Nucleus accumbens (tissue), 56 donors: ENCODE measurements around the gene RETN.
A peak's percentile ranks its signal among the peaks of the same experiment; 100 is the strongest.

Source experiments
- DNase-seq, 56 donors: peaks; one replicate each; lab custom pipeline; 2025; lab: John Stamatoyannopoulos, UW

RETN gene

DNA sequence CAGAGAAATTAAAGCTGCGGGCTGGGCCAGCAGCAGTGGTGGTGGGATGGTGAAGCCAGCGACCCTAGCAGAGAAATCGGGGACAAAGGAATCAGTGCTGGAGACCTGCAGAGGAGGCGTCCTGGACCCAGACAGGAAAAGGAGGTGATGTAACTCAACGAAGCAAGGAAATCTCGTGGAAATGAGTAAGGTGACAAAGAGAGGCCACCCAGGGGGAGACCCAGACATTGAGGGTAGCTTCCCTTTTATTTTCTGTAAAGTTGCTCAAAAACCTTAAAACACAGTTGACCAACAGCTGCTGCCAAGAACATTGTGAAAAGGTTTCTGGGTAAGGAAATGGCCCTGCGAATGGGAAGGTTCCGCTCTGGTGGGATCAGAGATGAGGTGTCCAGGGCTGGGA, 13.3 kb upstream of the RETN start:
- no peak for DNase-seq

DNA sequence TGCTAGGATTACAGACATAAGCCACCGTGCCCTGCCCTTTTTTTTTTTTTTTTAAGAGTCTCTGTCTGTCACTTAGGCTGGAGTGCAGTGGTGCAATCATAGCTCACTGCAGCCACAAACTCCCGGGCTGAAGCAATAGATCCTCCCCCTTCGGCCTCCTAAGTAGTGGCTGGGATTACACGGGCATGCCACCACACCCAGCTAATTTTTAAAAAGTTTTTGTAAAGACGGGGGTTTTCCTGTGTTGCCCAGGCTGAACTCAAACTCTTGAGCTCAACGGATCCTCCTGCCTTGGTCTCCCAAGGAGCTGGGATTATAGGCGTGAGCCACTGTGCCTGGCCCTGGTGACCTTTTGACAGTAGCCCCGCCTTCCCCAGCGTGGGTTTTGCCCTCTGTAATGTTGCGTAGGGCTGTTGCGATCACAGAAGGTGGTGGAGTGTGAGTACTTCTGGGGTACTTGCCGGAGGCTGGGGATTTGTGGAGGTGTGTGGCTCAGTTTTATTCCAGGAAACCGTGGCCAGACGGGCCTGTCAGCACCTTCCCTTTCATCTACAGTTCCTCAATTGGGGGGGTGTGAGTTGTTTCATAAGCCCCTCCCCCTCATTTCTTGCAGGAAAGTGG, 11.6 kb upstream of the RETN start:
- no peak for DNase-seq

DNA sequence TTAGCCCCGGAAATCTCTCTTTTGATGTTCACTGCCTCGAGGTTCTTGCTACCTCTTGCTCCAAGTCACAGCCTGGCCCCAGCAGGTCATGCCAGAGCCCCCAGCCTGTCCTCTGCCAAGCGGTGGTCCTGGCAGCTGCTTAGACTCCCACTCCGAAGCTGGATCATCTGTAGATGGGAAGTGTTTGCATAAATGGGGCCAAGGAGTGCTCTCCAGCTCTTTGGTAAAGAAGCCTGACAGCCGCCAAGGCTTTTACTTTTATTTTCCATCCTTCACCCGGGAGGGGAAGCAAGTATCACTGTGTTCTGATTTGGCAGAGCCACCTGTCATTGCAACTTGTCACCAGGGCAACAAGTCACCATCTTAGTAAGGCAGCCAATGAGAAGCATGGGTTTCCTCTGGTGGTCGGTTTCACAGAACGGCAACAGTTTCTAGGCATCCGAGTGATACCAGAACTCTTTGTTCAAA, 10.6 kb upstream of the RETN start:
- peak in 27 of 56 donors; percentile 4 to 68 (median 19) for DNase-seq

DNA sequence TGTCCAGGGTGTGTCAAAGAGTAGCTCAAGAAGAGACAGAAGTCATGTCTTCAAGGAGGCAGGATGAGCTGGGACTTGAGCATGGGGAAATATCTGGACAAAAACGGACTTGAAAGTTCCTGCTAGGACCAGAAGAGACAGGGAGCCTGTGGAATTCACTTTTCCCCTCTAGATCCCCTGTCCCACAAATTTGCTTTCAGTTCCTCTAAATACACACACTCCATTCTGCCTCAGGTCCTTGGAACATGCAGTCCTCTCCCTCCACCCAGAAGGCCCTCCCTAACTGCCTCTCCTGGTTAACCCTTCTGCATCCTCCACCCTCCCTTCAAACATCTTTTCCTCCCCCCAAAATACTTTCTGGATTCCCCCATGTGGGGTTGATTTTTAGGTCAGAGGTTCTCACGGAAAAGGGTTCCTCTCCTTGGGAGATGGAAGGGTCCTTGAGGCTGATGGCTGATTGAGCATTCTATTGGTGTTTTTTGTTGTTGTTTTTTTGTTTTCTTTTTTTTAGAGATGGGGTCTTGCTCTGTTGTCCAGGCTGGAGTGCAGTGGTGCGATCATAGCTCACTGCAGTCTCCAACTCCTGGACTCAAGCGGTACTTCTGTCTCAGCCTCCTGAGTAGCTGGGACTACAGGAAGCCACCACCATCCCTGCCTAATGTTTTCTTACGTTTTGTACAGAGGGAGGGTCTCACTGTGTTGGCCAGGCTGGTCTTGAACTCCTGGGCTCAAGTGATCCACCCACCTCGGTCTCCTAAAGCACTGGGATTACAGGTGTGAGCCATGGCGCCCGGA, 6.9 kb upstream of the RETN start:
- no peak for DNase-seq

DNA sequence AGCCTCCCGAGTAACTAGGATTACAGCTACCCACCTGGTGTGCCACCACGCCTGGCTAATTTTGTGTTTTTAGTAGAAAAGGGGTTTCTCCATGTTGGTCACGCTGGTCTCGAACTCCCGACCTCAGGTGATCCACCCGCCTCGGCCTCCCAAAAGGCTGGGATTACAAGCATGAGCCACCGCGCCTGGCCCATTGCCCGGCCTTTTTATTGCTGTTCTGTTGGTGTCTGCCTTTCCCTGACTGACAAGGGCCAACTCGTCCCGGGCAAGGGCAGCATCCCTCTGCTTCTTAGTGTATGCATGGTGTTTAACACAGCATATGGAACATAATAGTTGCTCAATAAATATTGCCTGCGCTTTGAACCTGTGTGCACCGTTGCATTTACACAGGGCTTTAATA, 6.2 kb upstream of the RETN start:
- no peak for DNase-seq

DNA sequence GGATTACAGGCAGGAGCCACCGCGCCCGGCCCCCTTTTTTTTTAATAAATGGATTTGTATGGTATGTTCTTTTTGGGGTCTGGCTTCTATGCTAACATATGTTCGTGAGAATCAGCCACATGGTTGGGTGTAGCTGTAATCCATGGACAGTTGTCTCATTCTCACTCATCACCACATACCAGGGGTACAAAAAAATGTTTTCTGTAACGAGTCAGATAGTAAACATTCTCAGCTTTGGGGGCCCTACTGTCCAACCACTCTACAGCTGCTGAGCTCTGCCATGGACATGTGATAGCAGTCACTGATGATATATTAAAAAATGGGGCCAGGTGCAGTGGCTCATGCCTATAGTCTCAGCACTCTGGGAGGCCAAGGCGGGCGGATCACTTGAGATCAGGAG, 5.1 kb upstream of the RETN start:
- no peak for DNase-seq

DNA sequence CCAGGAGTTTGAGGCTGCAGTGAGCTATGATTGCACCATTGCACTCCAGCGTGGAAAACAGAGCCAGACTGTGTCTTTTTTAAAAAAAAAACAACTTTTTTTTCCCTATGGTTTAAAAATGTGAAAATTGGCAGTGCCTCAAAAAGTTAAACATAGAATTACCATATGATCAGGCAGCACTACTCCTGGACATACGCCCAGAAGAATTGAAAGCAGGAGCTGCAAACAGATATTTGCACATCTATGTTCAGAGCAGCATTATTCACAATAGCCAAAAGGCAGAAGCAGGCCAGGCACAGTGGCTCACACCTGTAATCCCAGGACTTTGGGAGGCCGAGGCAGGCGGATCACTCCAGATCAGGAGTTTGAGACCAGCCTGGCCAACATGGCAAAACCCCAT, 3.8 kb upstream of the RETN start:
- DNase-seq: no peak

DNA sequence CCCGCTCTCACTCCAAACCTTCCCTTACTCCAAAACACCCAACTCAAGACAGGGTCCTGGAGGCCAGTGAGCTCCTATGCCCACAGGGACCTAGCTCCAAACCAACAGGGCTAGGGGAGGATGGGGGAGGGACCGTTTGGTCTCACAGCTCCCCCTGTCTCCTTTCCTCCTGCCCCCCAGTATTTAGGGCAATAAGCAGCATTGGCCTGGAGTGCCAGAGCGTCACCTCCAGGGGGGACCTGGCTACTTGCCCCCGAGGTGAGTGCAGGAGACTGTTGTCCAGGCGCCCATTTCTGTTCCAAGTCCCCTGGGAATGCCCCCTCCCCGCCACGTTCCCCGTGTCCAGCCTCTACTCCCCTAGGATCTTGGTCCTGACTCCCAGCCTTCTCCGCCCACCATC, 792 bp downstream of the RETN start:
- no peak for DNase-seq

DNA sequence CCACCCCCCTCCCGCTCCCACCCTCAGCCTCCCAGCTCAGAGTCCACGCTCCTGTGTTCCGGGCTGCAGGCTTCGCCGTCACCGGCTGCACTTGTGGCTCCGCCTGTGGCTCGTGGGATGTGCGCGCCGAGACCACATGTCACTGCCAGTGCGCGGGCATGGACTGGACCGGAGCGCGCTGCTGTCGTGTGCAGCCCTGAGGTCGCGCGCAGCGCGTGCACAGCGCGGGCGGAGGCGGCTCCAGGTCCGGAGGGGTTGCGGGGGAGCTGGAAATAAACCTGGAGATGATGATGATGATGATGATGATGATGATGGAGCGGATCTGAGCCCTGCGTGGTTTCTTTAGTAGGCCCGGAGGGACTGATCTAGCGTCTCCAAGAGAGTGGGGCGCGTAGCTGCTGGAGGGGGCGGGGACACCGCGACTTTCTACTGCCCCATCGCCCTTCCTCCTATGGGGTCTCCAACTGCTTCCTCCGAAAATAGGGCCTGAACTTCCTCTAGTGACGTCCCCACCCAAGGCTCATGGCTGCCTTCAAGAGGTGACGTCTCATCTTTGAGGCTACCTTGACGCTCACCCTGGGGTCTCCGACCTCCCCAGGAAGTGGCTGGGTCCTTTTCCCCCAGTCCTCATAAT, 1.4 kb downstream of the RETN start:
- DNase-seq: peak in 32 of 56 donors; percentile 2 to 74 (median 34)

DNA sequence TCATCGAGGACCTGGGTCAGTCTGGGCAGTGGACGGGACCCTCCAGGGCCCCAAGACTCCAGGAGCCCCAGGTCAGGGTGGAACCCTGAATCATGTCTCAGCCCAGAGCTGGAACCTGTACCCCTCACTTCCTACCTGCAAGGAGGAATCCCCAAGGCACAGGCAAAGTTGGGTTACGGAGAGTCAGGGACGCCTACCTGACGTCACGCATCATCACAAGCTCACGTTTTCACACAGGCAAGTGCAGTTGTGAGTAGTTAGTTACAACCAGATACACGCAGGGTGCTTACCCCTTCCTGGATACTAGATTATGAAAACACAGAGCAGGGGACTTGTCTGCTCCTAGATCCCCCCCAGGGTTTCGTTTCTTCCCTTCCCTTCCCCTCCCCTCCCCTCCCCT, 1.9 kb downstream of the RETN start:
- DNase-seq: peak in 2 of 56 donors; percentile 2 to 46

DNA sequence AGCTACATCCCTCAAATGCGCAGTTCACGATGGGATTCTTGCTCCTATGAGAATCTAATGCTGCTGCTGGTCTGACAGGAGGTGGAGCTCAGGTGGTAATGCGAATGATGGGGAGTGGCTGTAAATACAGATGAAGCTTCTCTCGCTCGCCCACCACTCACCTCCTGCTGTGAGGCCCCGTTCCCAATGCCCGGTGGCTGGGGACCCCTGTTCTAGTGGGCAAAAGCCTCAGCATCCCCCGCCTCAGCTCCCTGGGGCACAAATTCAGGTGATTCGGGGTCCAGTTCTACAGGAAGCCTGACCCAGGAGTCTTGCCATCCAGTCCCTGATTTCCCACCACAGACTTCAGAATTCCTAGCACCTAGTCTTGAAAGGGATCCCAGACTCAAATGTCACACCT, 3.7 kb downstream of the RETN start:
- no peak for DNase-seq

DNA sequence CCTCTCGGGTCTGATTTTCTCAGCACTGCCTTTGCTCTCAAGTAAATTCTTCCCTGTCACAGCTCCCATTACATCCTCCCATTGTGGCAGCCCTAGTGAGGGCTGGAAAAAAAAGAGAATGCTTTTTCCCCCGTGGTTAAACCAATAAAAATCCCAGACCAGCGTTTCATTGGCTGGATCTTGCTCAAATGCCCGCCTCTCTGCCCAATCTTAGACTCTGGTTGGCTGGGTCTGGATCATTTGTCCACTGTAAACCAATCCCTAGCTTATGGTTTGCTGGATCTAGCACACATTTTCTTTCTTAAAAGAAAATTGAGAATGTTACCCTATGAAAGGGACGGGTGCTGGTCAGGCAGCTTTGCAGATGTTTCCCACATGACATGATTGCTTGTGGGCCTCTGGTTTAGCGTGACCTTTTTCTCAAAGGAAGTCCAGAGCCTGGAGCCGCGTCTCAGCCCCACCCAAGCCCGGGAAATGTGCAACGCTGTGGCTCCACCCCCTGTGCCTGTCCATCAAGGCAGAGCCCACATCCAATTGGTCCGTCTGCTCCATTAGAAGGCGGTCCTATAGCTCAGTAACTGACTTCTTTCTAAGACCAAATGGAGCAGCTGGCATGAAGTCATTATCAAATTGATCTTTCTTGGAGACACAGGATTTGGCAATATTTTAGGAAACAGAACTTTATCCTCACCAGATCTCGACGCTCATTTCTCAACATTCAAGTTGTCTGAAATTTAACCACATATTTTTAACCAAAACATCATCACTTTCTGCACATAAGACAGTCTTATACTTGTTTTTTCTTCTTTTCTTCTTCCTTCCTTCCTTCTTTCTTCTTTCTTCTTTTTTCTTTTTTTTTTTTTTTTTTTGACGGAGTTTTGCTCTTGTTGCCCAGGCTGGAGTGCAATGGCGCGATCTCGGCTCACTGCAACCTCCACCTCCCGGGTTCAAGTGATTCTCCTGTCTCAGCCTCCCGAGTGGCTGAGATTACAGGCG, 5.5 kb downstream of the RETN start:
- peak in 22 of 56 donors; percentile 1 to 56 (median 18) for DNase-seq

DNA sequence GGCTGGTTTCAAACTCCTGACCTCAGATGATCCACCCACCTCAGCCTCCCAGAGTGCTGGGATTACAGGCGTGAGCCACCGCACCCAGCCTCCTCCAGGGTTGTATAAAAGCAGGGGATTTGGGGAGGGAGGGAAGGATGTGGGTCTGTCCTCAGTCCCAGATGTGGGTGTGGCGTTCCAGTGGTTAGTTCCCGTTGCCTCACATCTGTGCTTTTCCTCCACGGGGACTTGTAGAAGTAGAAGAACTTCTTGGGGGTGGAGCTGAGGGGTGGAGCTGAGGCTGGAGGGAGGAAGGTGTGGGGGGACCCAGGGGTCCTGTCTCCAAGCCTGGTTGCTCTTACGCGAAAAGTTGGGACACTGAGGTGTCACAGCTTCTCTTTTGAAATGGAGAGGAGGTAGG, 7.5 kb downstream of the RETN start:
- no peak for DNase-seq

DNA sequence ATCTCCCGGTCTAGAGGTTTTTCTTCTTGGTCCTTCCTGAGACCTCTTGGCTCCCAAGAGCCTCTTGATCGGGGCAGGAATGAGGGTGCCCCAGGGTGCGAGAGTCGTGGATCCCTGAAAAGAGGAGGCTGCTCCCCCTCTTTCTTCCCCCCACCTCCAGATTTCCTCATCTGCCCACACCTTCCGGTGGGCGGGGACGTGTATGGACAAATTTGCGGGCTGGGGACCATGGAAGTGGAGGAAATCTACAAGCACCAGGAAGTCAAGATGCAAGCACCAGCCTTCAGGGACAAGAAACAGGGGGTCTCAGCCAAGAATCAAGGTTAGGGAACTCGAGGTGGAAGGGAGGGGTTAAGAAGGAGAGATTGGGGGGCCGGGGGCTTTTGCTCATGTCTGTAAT, 8.0 kb downstream of the RETN start, which contains the start of gene MCEMP1:
MCEMP1 (plus strand) TSS at position 237 of the 400 bp plus-strand sequence; CDS start at position 268, 31 bp downstream.
- no peak for DNase-seq

DNA sequence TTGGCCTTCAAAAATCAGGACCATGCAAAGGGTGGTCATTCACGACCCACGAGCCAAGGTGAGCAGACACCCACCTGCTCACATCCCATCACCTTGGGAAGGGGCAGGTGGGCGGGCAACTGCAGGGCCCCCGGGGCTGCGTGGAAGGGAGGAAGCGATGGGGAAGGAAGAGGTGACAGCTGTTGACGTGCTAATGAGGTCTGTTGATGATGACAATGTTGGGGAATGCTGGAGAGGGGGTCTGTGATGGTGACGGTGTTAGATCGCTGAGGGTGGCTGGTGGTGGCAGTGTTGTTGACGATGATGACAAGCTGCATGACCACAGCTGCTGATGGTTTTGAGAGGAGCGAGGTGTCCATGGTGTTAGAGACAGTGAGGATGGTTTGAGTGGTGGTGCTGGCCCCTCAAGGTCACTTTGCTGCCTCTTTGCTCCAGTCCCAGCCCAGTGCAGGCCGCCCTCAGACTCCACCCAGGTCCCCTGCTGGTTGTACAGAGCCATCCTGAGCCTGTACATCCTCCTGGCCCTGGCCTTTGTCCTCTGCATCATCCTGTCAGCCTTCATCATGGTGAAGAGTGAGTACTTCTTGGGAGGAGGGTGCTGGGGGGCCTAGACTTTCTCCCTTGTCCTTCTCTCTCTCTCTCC, 8.9 kb downstream of the RETN start:
- no peak for DNase-seq

DNA sequence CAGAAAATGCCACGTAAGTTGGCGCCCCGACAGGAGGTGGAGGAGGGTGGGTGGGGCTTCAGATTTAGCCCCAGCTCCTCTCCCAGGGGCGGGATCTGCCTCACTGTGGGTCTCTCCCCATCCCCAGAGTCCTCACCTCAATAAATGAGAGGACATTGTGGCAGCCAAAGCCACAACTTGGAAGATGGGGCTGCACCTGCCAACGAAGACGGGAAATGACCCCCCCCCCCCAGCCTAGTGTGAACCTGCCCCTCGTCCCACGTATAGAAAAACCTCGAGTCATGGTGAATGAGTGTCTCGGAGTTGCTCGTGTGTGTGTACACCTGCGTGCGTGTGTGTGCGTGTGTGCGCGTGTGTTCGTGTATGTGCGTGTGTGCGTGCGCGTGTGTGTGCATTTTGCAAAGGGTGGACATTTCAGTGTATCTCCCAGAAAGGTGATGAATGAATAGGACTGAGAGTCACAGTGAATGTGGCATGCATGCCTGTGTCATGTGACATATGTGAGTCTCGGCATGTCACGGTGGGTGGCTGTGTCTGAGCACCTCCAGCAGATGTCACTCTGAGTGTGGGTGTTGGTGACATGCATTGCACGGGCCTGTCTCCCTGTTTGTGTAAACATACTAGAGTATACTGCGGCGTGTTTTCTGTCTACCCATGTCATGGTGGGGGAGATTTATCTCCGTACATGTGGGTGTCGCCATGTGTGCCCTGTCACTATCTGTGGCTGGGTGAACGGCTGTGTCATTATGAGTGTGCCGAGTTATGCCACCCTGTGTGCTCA, 10.3 kb downstream of the RETN start:
- peak in 25 of 56 donors; percentile 2 to 50 (median 20) for DNase-seq

DNA sequence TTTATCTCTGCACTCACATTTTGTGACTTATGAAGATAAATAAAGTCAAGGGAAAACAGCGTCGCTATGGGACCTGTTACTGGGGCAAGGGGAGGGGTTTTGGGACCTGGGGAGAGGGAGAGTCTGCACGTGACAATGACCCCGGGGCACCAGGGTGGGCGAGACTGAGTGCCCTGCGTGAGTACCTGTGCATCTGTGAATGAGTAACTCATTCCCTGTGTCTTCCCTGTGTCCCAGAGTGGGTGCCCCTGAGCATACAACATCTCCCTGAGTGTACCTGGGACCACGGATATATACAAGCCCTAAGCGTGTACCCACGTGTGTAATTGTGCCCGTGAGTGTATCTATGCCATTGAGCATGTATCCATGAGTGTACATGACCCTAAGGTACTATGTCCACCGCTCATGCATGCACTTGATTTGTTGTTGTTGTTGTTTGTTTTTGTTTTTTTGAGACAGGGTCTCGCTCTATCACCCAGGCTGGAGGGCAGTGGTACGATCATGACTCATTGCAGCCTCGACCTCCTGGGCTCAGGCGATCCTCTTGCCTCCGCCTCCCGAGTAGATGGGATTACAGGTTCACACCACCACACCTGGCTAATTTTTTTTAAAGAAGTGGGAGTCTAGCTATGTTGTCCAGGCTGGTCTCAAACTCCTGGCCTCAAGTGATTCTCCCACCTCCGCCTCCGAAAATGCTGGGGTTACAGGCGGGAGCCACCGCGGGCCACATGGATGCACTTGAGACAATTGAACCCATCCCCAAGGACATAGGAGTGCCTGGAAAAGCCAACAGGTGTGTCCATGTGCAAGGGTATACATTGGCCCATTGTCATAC, 11.1 kb downstream of the RETN start:
- peak in 1 of 56 donors; percentile 38 for DNase-seq
